SJSA1 (cell line): ENCODE data around the gene DIAPH1. TPM values are rescaled to one million over a fixed set of nuclear protein-coding genes. Genes with fewer than 3 reads are reported as not detected.

Experiments
- DNase-seq, 2 experiments: peaks; one replicate each; pipeline ENCODE4 v3.0.0-alpha.2; 2015 to 2020; ENCODE audit warnings: low spot score in 2 of 2, low read depth in 1 of 2
- H3K27ac ChIP-seq: fragments of 250-450 bp; sonication (Bioruptor Pico); 2 replicates; pipeline ENCODE4 v1.5.1; 2020; ENCODE audit warnings: mild to moderate bottlenecking, moderate library complexity
- H3K27me3 ChIP-seq: fragments of 250-450 bp; sonication (Bioruptor Pico); replicated peaks from 2 replicates; pipeline ENCODE4 v1.5.1; 2020; ENCODE audit warnings: mild to moderate bottlenecking, moderate library complexity
- H3K36me3 ChIP-seq: fragments of 250-450 bp; sonication (Bioruptor Pico); 2 replicates; pipeline ENCODE4 v1.5.1; 2020; ENCODE audit warnings: mild to moderate bottlenecking
- H3K4me1 ChIP-seq: fragments of 250-450 bp; sonication (Bioruptor Pico); replicated peaks from 2 replicates; pipeline ENCODE4 v1.6.1; 2021; ENCODE audit warnings: mild to moderate bottlenecking
- H3K4me3 ChIP-seq: fragments of 250-450 bp; sonication (Bioruptor Pico); 2 replicates; pipeline ENCODE4 v1.5.1; 2020; ENCODE audit warnings: mild to moderate bottlenecking
- H3K9me3 ChIP-seq: fragments of 250-450 bp; sonication (Bioruptor Pico); replicated peaks from 2 replicates; pipeline ENCODE4 v1.5.1; 2020; ENCODE audit warnings: mild to moderate bottlenecking
- total RNA-seq: library from RNA; depleted of rRNA; stranded (reverse); fragments of >200 nt; shearing (Covaris generic); gene quantifications from 2 replicates; pipeline ENCODE4 v1.2.3, GENCODE V29; 2014

The DIAPH1 gene
- total RNA-seq, 1 experiment from 2014 or later: 44.5 TPM

- H3K36me3 ChIP-seq: peaks cover 63% of the 10 kb centered on the region
- H3K9me3 ChIP-seq: no peaks in the 10 kb centered on the region
- H3K4me3 ChIP-seq: no peak overlapping the region
- H3K27me3 ChIP-seq: no peaks in the 10 kb centered on the region
- H3K27ac ChIP-seq: peak overlapping the region; percentile 17
- no peak for DNase-seq
- peaks cover 53% of the 10 kb centered on the region for H3K4me1 ChIP-seq
Measured at GRCh38 chr5:141523991-141524390, 94.8 kb downstream of the DIAPH1 start.

- Histone ChIP-seq H3K36me3 (peaks cover 60% of the 10 kb centered on the region), H3K4me1 (peaks cover 53% of the 10 kb centered on the region), H3K27me3 (no peaks in the 10 kb centered on the region), H3K27ac (peak overlapping the region; percentile 36), H3K4me3 (no peak overlapping the region), H3K9me3 (no peaks in the 10 kb centered on the region)
- DNase-seq: no peak
Measured at GRCh38 chr5:141522301-141522700, 96.5 kb downstream of the DIAPH1 start.

- H3K27me3 ChIP-seq: no peaks in the 10 kb centered on the region
- no peak overlapping the region for H3K4me3 ChIP-seq
- H3K4me1 ChIP-seq: peaks cover 60% of the 10 kb centered on the region
- DNase-seq: peak; percentile 94 to 99
- H3K27ac ChIP-seq: peak overlapping the region; percentile 36
- H3K9me3 ChIP-seq: no peaks in the 10 kb centered on the region
- H3K36me3 ChIP-seq: peaks cover 61% of the 10 kb centered on the region
Measured at GRCh38 chr5:141521244-141521781, 97.5 kb downstream of the DIAPH1 start.

- Histone ChIP-seq H3K36me3 (peaks cover 57% of the 10 kb centered on the region), H3K4me1 (peaks cover 63% of the 10 kb centered on the region), H3K27me3 (no peaks in the 10 kb centered on the region), H3K4me3 (no peak overlapping the region), H3K9me3 (no peaks in the 10 kb centered on the region), H3K27ac (0 out of 2 replicates have a peak overlapping the region, but pooled peaks have one; percentile 2)
- DNase-seq: no peak
Measured at GRCh38 chr5:141519605-141520565, 98.9 kb downstream of the DIAPH1 start.

- Histone ChIP-seq H3K4me3 (no peak overlapping the region), H3K27me3 (no peaks in the 10 kb centered on the region), H3K9me3 (no peaks in the 10 kb centered on the region), H3K27ac (no peak overlapping the region), H3K4me1 (peaks cover 67% of the 10 kb centered on the region), H3K36me3 (peaks cover 47% of the 10 kb centered on the region)
- no peak for DNase-seq
Measured at GRCh38 chr5:141518618-141519015, 100.2 kb downstream of the DIAPH1 start.

- peaks cover 47% of the 10 kb centered on the region for H3K36me3 ChIP-seq
- no peak for DNase-seq
Measured at GRCh38 chr5:141517880-141518617, 100.8 kb downstream of the DIAPH1 start.

GRCh38 chr5:141517312-141517711, 101.5 kb downstream of the DIAPH1 start:
- Histone ChIP-seq H3K27ac (no peak overlapping the region), H3K4me1 (peaks cover 65% of the 10 kb centered on the region), H3K9me3 (no peaks in the 10 kb centered on the region), H3K36me3 (peaks cover 51% of the 10 kb centered on the region), H3K27me3 (no peaks in the 10 kb centered on the region), H3K4me3 (no peak overlapping the region)
- no peak for DNase-seq

More at GRCh38 chr5:141517880-141518617, 100.8 kb downstream of the DIAPH1 start:
- no peak overlapping the region for H3K27ac ChIP-seq
- no peak overlapping the region for H3K4me3 ChIP-seq
- peaks cover 70% of the 10 kb centered on the region for H3K4me1 ChIP-seq
- no peaks in the 10 kb centered on the region for H3K27me3 ChIP-seq
- H3K9me3 ChIP-seq: no peaks in the 10 kb centered on the region

GRCh38 chr5:141516672-141517025, 102.2 kb downstream of the DIAPH1 start:
- Histone ChIP-seq H3K36me3 (peaks cover 58% of the 10 kb centered on the region), H3K27ac (no peak overlapping the region), H3K27me3 (no peaks in the 10 kb centered on the region), H3K4me3 (no peak overlapping the region), H3K4me1 (peaks cover 59% of the 10 kb centered on the region), H3K9me3 (no peaks in the 10 kb centered on the region)
- no peak for DNase-seq

- Histone ChIP-seq H3K36me3 (peaks cover 62% of the 10 kb centered on the region), H3K9me3 (no peaks in the 10 kb centered on the region), H3K27me3 (no peaks in the 10 kb centered on the region), H3K4me3 (no peak overlapping the region), H3K4me1 (peaks cover 56% of the 10 kb centered on the region), H3K27ac (no peak overlapping the region)
- DNase-seq: peak in 1 of 2 experiments; percentile 37
Measured at GRCh38 chr5:141515946-141516671, 102.7 kb downstream of the DIAPH1 start.

- Histone ChIP-seq H3K4me1 (peaks cover 47% of the 10 kb centered on the region), H3K9me3 (no peaks in the 10 kb centered on the region)
Measured at GRCh38 chr5:141515141-141515540, 103.7 kb downstream of the DIAPH1 start.

GRCh38 chr5:141514330-141515133, 104.3 kb downstream of the DIAPH1 start:
- Histone ChIP-seq H3K27me3 (no peaks in the 10 kb centered on the region), H3K36me3 (peaks cover 55% of the 10 kb centered on the region), H3K9me3 (no peaks in the 10 kb centered on the region), H3K27ac (peak overlapping the region; percentile 68), H3K4me1 (peaks cover 46% of the 10 kb centered on the region), H3K4me3 (no peak overlapping the region)
- peak; percentile 84 to 86 for DNase-seq

More at GRCh38 chr5:141515141-141515540, 103.7 kb downstream of the DIAPH1 start:
- H3K36me3 ChIP-seq: peaks cover 58% of the 10 kb centered on the region
- H3K27me3 ChIP-seq: no peaks in the 10 kb centered on the region
- peak overlapping the region; percentile 68 for H3K27ac ChIP-seq
- H3K4me3 ChIP-seq: no peak overlapping the region
- DNase-seq: peak in 1 of 2 experiments; percentile 34

GRCh38 chr5:141513627-141514329, 105.0 kb downstream of the DIAPH1 start:
- DNase-seq: peak; percentile 79 to 86
- no peaks in the 10 kb centered on the region for H3K9me3 ChIP-seq
- peak overlapping the region; percentile 68 for H3K27ac ChIP-seq
- peaks cover 53% of the 10 kb centered on the region for H3K4me1 ChIP-seq
- no peaks in the 10 kb centered on the region for H3K27me3 ChIP-seq
- peaks cover 51% of the 10 kb centered on the region for H3K36me3 ChIP-seq
- H3K4me3 ChIP-seq: peak overlapping the region; percentile 3
